ENCODE measurements around the gene ZNF407. TPM values are rescaled to one million over a fixed set of nuclear protein-coding genes. Genes with fewer than 3 reads are reported as not detected.

The ZNF407 gene
- total and polyA plus RNA-seq, 2 experiments from 2014 or later: 2.1 to 10.4 TPM

- TF ChIP-seq ZNF462 (CRISPR knock-in tag; IDR thresholded peaks at IDR 0.05): no peak
These were observed 399.3 kb downstream of the ZNF407 start (continued) for GRCh38 chr18:74996996-74997395.

- no peaks in the 10 kb centered on the region for H3K9me3 Mint-ChIP-seq
- no peaks in the 10 kb centered on the region for H3K36me3 Mint-ChIP-seq (ENCODE audit: low read depth)
- Histone ChIP-seq H3K36me3 (ENCODE audit: insufficient read depth) (no peaks in the 10 kb centered on the region), H3K27ac (ENCODE audit: low read depth) (no peak overlapping the region), H4K20me1 (replicated peaks; ENCODE audit: insufficient read depth) (no peaks in the 10 kb centered on the region), H2AFZ (no peak overlapping the region), H3K4me3 (no peak overlapping the region), H3F3A (replicated peaks; ENCODE audit: low read depth) (no peaks in the 10 kb centered on the region), H3K4me1 (ENCODE audit: insufficient read depth) (peaks cover 12% of the 10 kb centered on the region), H3K4me2 (no peak overlapping the region), H3K9me2 (ENCODE audit: insufficient read depth) (no peaks in the 10 kb centered on the region), H3K79me2 (replicated peaks; ENCODE audit: insufficient read depth) (no peaks in the 10 kb centered on the region), H3K27me3 (ENCODE audit: insufficient read depth) (no peaks in the 10 kb centered on the region)
- no peak overlapping the region for H3K27ac Mint-ChIP-seq
- peaks cover 2% of the 10 kb centered on the region for H3K27me3 Mint-ChIP-seq (ENCODE audit: insufficient read depth, low read depth, poor library complexity)
- TF ChIP-seq EZH2 (IDR thresholded peaks at IDR 0.05; ENCODE audit: low read depth, unreplicated experiment): no peak
- no peak for TF ChIP-seq EZH2phosphoT487 (IDR thresholded peaks at IDR 0.05; ENCODE audit: unreplicated experiment)
- no peak for TF ChIP-seq POLR2AphosphoS5 (IDR thresholded peaks at IDR 0.05; ENCODE audit: low read depth)
- TF ChIP-seq ZNF331 (CRISPR knock-in tag; IDR thresholded peaks at IDR 0.05; ENCODE audit: low read depth): no peak
- TF ChIP-seq STAT1 (IDR thresholded peaks at IDR 0.05; ENCODE audit: unreplicated experiment): no peak
- ATAC-seq: no peak
- no peak overlapping the region for H3K4me3 Mint-ChIP-seq
- peaks cover 21% of the 10 kb centered on the region for H3K4me1 Mint-ChIP-seq
- no peak for DNase-seq (ENCODE audit: low spot score)
These were observed 403.2 kb downstream of the ZNF407 start for GRCh38 chr18:75000920-75001319.
